A673 (cell line): ENCODE results near the gene INO80B.

Experiments
- EZH2 ChIP-seq: fragments of 200-600 bp; sonication (generic); IDR thresholded peaks from 2 replicates; pipeline ENCODE4 v1.6.1; 2017; ENCODE audit warnings: borderline replicate concordance, low read depth, mild to moderate bottlenecking, mixed read lengths, antibody characterized with exemption, low read length; ENCODE audit not compliant: poor library complexity, severe bottlenecking
- TF ChIP-seq, protein P1 (sequence below): fragments of 300-800, 200-600 bp; sonication (generic); conservative IDR thresholded peaks from 2 replicates; pipeline ENCODE4 v1.5.1; 2017; ENCODE audit warnings: low read depth, mild to moderate bottlenecking, antibody characterized with exemption, low read length, moderate library complexity, mixed read lengths

DNA sequence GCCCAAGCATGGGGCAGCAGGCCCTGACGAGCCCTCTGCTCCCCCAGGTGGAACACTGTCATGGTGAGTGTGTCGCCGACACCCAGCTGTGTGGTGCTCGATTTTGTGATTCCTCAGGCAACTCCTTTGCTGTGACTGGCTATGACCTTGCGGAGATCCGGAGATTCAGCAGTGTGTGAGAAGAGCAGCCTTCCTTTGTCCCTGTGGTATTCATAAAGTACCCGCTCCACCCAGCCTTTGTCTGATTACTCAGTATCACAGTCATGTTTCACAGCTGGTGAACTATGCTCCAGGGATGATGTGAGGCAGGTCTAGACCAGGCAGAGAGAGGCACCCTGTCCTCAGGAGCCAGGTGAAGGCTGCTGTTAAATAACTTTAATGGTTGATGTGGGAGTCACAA lies 29.4 kb upstream of the INO80B start:
- TF ChIP-seq, protein P1, sequence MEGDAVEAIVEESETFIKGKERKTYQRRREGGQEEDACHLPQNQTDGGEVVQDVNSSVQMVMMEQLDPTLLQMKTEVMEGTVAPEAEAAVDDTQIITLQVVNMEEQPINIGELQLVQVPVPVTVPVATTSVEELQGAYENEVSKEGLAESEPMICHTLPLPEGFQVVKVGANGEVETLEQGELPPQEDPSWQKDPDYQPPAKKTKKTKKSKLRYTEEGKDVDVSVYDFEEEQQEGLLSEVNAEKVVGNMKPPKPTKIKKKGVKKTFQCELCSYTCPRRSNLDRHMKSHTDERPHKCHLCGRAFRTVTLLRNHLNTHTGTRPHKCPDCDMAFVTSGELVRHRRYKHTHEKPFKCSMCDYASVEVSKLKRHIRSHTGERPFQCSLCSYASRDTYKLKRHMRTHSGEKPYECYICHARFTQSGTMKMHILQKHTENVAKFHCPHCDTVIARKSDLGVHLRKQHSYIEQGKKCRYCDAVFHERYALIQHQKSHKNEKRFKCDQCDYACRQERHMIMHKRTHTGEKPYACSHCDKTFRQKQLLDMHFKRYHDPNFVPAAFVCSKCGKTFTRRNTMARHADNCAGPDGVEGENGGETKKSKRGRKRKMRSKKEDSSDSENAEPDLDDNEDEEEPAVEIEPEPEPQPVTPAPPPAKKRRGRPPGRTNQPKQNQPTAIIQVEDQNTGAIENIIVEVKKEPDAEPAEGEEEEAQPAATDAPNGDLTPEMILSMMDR: no peak
- no peak for TF ChIP-seq EZH2
